Central memory CD8-positive, alpha-beta T cell (primary cell): ENCODE data around the gene ADAMTS16.

Experiments
- ATAC-seq: fragments of 150-1000 bp; cut with Tn5 transposase; replicated peaks from 2 replicates; pipeline ENCODE4 v1.10.0; 2022; ENCODE audit warnings: mild to moderate bottlenecking, moderate FRiP score, moderate number of reproducible peaks; ENCODE audit not compliant: poor library complexity, severe bottlenecking; ENCODE audit errors: extremely low read depth
- DNase-seq, 2 donors: peaks; one replicate each; pipeline ENCODE4 v3.0.0; 2021; ENCODE audit warnings: low spot score in 2 of 2
- H3K27ac Mint-ChIP-seq: one replicate; pipeline ENCODE4 v1.8.0; 2022; ENCODE audit warnings: low read depth, mild to moderate bottlenecking, moderate library complexity, mixed read lengths
- H3K27me3 Mint-ChIP-seq: one replicate; pipeline ENCODE4 v1.8.0; 2022; ENCODE audit warnings: mixed read lengths
- H3K36me3 Mint-ChIP-seq: one replicate; pipeline ENCODE4 v1.8.0; 2022; ENCODE audit warnings: mild to moderate bottlenecking, moderate library complexity, mixed read lengths; ENCODE audit not compliant: insufficient read depth
- H3K4me1 Mint-ChIP-seq: one replicate; pipeline ENCODE4 v1.8.0; 2022; ENCODE audit warnings: mixed read lengths
- H3K4me3 Mint-ChIP-seq: one replicate; pipeline ENCODE4 v1.8.0; 2022; ENCODE audit warnings: mild to moderate bottlenecking, moderate library complexity, mixed read lengths
- H3K9me3 Mint-ChIP-seq: one replicate; pipeline ENCODE4 v1.8.0; 2022; ENCODE audit warnings: mixed read lengths

ADAMTS16 gene, protein sequence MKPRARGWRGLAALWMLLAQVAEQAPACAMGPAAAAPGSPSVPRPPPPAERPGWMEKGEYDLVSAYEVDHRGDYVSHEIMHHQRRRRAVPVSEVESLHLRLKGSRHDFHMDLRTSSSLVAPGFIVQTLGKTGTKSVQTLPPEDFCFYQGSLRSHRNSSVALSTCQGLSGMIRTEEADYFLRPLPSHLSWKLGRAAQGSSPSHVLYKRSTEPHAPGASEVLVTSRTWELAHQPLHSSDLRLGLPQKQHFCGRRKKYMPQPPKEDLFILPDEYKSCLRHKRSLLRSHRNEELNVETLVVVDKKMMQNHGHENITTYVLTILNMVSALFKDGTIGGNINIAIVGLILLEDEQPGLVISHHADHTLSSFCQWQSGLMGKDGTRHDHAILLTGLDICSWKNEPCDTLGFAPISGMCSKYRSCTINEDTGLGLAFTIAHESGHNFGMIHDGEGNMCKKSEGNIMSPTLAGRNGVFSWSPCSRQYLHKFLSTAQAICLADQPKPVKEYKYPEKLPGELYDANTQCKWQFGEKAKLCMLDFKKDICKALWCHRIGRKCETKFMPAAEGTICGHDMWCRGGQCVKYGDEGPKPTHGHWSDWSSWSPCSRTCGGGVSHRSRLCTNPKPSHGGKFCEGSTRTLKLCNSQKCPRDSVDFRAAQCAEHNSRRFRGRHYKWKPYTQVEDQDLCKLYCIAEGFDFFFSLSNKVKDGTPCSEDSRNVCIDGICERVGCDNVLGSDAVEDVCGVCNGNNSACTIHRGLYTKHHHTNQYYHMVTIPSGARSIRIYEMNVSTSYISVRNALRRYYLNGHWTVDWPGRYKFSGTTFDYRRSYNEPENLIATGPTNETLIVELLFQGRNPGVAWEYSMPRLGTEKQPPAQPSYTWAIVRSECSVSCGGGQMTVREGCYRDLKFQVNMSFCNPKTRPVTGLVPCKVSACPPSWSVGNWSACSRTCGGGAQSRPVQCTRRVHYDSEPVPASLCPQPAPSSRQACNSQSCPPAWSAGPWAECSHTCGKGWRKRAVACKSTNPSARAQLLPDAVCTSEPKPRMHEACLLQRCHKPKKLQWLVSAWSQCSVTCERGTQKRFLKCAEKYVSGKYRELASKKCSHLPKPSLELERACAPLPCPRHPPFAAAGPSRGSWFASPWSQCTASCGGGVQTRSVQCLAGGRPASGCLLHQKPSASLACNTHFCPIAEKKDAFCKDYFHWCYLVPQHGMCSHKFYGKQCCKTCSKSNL

DNA sequence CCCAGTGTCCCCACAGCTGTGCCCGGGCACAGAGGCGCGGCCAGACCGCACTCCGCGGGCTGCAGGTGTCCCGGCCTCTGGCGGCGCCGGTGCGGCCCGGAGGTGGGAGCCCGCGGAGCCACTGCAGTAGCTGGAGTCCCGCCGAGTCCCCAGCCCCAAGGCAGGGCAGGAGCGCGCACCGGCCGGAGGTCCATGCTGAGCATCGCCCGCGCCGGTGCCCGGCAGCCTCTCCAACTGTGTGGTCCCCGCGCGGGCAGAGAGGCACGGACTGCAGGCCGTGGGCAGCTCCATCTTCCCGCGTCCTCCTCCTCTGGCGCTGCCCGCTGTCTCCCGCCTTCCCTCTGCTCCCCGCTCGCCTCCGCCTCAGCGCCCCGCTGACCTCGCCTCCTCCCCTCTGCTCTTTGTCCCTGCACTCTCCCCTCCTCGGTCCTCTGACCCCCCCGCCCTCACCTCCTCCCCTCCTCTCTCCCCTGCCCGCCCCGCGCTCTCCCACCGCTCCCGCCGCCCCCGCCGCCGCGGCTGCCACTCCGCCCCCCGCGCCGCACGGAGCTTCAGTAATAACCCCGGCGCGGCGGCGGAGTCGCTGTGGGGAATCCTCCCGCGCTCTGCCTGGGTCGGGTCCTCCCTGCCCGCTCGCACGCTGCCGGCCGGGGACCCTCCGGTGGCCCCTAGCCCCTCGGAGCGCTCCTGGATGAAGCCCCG lies at the start of gene ADAMTS16:
TSS of gene ADAMTS16 (plus strand) at position 554 of the 702 bp plus-strand sequence. CDS start at position 692, 138 bp downstream.
- Mint-ChIP-seq H3K36me3 (no peaks in the 10 kb centered on the region), H3K4me1 (no peaks in the 10 kb centered on the region), H3K27me3 (peaks cover 27% of the 10 kb centered on the region), H3K9me3 (no peaks in the 10 kb centered on the region), H3K27ac (no peak within 1 kb of the TSS), H3K4me3 (no peak within 1 kb of the TSS)
- ATAC-seq, result no peak
- DNase-seq, result no peak

DNA sequence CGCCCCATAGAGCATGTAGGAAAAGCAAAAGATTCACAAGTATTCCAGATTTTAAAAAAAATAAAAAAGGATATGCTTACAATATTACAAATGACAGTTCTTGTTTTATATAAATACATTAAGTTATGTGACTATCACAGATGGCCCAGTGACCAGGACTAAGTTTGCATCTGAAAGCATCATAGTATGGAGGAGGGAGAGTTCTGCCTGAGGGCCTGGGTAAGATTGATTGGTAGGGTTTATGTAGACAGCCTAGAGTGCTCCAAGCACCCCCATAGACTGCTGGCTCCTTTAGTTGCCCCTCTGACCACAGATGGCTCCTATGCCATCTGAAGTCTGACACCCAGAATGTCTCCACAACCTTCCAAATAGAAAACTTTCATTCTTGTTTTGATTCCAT lies 48.0 kb upstream of the ADAMTS16 start:
- H3K27me3 Mint-ChIP-seq, result no peaks in the 10 kb centered on the region
- no peak overlapping the region for H3K4me3 Mint-ChIP-seq
- H3K9me3 Mint-ChIP-seq, result peaks cover 5% of the 10 kb centered on the region
- H3K4me1 Mint-ChIP-seq, result no peaks in the 10 kb centered on the region
- no peaks in the 10 kb centered on the region for H3K36me3 Mint-ChIP-seq
- H3K27ac Mint-ChIP-seq, result no peak overlapping the region
- no peak for ATAC-seq
- DNase-seq, result no peak

DNA sequence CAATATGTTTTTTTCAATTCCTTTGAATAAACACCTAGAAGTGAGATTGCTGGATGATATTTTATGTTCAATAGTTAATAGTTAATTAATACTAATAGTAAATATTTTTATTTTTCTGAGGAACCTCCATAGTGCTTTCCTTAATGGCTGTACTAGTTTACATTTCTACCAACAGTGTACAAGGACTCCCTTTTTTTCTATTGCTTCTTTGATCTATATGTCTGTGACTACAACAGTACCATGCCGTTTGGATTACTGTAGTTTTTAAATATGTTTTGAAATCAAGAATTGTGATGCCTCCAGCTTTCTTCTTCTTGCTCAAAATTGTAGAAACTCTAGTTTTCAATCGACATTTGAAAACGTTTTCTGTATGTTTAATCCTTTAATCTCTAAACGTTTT lies 39.5 kb upstream of the ADAMTS16 start:
- no peak overlapping the region for H3K4me3 Mint-ChIP-seq
- ATAC-seq, result no peak

DNA sequence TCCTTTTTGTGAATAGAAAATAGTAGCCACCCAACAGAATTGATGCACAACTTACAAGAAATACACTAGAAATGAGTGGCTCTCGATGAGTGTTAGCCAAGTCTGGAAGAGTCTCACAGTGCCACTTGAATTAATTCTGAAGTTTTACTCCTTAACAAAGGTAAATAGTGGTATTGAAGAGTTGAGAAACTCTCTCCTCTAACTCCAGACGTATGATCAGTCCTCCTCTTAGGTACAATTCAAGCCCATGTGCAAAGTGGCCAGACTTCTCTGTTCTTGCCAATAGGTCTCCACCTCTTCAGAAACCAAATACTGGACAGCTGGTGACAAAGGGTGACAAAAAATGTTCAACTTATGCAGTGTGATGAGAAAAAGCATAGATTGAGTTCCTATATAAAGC lies 38.5 kb upstream of the ADAMTS16 start:
- H3K27ac Mint-ChIP-seq, result no peak overlapping the region
- H3K4me3 Mint-ChIP-seq, result no peak overlapping the region
- ATAC-seq (no peak), DNase-seq (no peak)
- no peaks in the 10 kb centered on the region for H3K36me3 Mint-ChIP-seq
- H3K4me1 Mint-ChIP-seq, result no peaks in the 10 kb centered on the region
- H3K9me3 Mint-ChIP-seq, result peaks cover 11% of the 10 kb centered on the region
- H3K27me3 Mint-ChIP-seq, result no peaks in the 10 kb centered on the region

More for the DNA sequence above, 39.5 kb upstream of the ADAMTS16 start:
- no peaks in the 10 kb centered on the region for H3K36me3 Mint-ChIP-seq
- no peak overlapping the region for H3K27ac Mint-ChIP-seq
- H3K4me1 Mint-ChIP-seq, result no peaks in the 10 kb centered on the region
- peaks cover 11% of the 10 kb centered on the region for H3K9me3 Mint-ChIP-seq
- no peak for DNase-seq
- H3K27me3 Mint-ChIP-seq, result no peaks in the 10 kb centered on the region

DNA sequence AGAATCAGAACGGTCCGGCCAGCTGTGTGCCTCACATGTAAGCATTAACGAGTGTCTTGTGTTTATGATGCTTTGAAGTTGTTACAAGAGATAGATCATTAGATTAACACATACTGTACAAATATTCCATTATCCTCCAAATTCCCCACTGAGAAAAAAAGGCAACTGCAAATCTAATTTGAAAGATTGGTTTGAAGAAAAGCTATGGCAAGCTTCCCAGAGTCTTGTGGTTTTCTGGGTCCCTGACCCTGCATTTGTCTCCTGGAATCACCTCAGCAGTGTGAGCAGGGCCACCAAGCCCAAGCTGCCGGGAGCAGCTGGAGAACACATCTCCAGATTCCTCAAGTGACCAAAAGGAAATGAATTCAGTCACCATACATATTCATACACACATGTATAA lies 36.9 kb upstream of the ADAMTS16 start:
- H3K27ac Mint-ChIP-seq, result no peak overlapping the region
- ATAC-seq, result no peak
- no peaks in the 10 kb centered on the region for H3K27me3 Mint-ChIP-seq
- H3K9me3 Mint-ChIP-seq, result peaks cover 13% of the 10 kb centered on the region
- no peak overlapping the region for H3K4me3 Mint-ChIP-seq
- no peak for DNase-seq
- H3K4me1 Mint-ChIP-seq, result no peaks in the 10 kb centered on the region
- H3K36me3 Mint-ChIP-seq, result no peaks in the 10 kb centered on the region

DNA sequence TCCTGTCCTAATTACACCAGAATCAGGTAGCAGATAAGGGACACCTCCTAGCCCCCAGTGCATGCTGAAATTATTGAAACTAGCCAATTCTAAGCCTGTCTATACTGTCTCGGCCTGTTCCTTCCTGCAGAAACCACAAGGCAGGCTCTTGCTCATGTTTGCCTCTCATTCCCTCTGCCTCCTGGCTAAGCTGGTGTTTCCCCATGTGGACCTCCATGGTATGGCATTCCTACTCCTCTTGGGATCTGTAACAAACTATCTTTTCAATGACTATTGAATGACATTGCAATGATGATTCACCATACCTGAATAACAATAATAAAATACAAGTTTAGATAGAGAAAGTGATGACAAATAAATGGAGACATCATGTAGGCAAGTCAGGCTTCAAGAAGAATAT lies 35.6 kb upstream of the ADAMTS16 start:
- Mint-ChIP-seq H3K36me3 (no peaks in the 10 kb centered on the region), H3K27ac (no peak overlapping the region), H3K9me3 (peaks cover 11% of the 10 kb centered on the region), H3K4me1 (no peaks in the 10 kb centered on the region), H3K27me3 (no peaks in the 10 kb centered on the region), H3K4me3 (no peak overlapping the region)
- ATAC-seq (no peak), DNase-seq (no peak)

DNA sequence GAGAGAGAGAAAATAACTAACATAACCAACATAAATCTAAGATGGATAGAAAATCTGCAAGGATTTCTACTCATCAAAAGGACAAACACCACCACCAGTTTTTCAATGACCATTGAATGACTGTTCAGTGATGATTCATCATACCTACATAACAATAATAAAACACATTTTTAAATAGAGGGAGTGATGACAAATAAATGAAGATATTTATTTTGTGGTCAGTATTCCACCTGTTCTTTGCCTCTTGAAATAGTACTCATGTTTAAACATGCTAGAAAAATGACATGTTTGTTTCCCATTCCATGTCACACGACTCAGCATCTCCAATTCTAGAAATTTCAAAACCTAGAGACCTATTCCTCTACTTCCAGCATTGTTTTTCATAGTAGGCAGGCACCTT lies 34.6 kb upstream of the ADAMTS16 start:
- H3K9me3 Mint-ChIP-seq, result peaks cover 11% of the 10 kb centered on the region
- no peaks in the 10 kb centered on the region for H3K27me3 Mint-ChIP-seq
- H3K4me3 Mint-ChIP-seq, result no peak overlapping the region
- no peak overlapping the region for H3K27ac Mint-ChIP-seq
- ATAC-seq (no peak), DNase-seq (no peak)
- H3K36me3 Mint-ChIP-seq, result no peaks in the 10 kb centered on the region
- H3K4me1 Mint-ChIP-seq, result no peaks in the 10 kb centered on the region

DNA sequence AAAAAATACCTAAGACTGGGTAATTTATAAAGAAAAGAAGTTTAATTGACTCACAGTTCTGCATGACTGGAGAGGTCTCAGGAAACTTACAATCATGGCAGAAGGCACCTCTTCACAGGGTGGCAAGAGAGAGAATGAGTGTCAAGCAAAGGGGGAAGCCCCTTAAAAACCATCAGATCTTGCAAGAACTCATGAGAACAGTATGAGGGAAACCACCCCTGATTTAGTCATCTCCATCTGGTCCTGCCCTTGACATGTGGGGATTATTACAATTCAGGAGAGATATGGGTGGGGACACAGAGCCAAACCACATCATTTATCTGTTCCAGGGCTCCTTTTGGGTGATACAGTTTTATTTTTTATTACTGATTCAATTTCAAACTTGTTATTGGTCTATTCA lies 23.2 kb upstream of the ADAMTS16 start:
- no peak overlapping the region for H3K27ac Mint-ChIP-seq
- no peak for ATAC-seq
- no peaks in the 10 kb centered on the region for H3K4me1 Mint-ChIP-seq
- H3K27me3 Mint-ChIP-seq, result peaks cover 7% of the 10 kb centered on the region
- H3K36me3 Mint-ChIP-seq, result no peaks in the 10 kb centered on the region
- no peak for DNase-seq
- H3K9me3 Mint-ChIP-seq, result peaks cover 5% of the 10 kb centered on the region
- no peak overlapping the region for H3K4me3 Mint-ChIP-seq

DNA sequence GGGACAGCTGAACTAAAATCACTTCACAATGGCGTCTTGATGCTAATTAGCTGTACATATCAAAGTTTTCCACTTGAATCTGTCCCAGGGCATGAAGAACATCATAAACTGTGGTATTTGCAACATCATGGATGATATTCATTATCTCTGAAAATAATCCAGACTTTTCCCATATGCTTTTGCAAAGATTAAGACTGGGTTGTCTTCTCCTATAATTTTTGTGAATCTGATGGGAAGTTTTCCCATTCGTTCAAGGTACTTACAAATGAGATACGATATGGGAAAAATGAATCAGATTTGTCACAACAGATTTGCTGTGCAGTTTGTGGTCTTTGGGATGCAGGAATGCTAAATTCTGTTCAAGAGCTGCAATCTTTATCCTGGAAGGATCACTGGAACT lies 17.4 kb upstream of the ADAMTS16 start:
- Mint-ChIP-seq H3K36me3 (no peaks in the 10 kb centered on the region), H3K4me1 (no peaks in the 10 kb centered on the region), H3K27ac (no peak overlapping the region), H3K9me3 (peaks cover 5% of the 10 kb centered on the region), H3K27me3 (peaks cover 7% of the 10 kb centered on the region), H3K4me3 (no peak overlapping the region)
- ATAC-seq, result no peak
- DNase-seq, result no peak

DNA sequence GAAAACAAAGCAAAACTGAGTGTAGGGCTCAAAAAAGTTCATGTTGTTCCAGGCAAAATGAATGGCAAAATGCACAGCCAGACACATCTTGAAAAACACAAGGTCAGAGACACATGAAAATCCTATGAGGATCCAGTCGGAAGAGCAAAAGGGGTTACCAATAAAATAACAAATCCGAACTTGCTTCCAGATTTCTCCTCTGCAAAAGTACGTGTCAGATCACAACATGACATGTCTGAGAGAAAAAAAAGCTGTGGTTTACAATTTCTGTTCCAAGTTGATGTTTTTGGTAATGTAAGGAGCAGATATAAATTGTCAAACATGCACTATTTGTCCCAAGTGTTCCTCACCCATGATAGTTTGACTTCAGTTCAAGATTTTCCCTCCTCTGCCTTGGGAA lies 15.9 kb upstream of the ADAMTS16 start:
- no peaks in the 10 kb centered on the region for H3K4me1 Mint-ChIP-seq
- no peaks in the 10 kb centered on the region for H3K36me3 Mint-ChIP-seq
- no peak overlapping the region for H3K4me3 Mint-ChIP-seq
- peaks cover 7% of the 10 kb centered on the region for H3K27me3 Mint-ChIP-seq
- ATAC-seq (no peak), DNase-seq (no peak)
- H3K9me3 Mint-ChIP-seq, result peaks cover 5% of the 10 kb centered on the region
- H3K27ac Mint-ChIP-seq, result no peak overlapping the region

DNA sequence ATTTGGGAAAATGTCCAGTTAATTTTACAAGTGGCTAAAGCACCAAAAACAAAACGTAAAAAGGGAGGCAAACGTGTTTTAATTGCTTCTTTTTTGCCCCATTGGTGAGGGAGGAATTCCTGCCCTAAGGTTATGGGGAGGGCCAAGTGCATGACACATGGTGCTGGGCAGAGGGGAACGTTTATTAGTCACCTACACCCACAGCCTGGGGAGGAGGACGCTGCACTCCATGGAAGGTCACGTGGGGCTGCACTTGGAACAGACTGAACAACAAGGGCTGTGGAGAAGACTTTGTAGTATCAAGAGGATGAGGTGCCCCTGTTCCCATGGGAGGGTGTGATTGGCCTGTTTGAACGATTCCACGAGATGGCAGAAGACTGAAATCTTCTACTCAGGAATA lies 13.7 kb upstream of the ADAMTS16 start:
- no peak for ATAC-seq
- no peak for DNase-seq
- Mint-ChIP-seq H3K4me3 (no peak overlapping the region), H3K27ac (no peak overlapping the region), H3K9me3 (no peaks in the 10 kb centered on the region), H3K36me3 (no peaks in the 10 kb centered on the region), H3K27me3 (no peaks in the 10 kb centered on the region), H3K4me1 (no peaks in the 10 kb centered on the region)

DNA sequence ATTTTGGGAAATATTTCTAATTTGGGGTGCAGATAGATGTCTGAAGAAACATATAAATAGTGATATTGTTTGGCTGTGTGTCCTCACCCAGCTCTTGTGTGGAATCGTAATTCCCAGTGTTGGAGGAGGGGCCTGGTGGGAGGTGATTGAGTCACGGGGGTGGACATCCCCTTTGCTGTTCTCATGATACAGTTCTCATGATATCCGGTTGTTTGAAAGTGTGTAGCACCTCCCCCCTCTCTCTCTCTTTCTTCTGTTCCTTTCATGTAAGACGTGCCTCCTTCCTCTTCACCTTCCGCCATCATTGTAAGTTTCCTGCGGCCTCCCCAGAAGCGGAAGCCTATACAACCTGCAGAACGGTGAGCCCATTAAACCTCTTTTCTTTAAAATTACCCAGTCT lies 11.4 kb upstream of the ADAMTS16 start:
- H3K36me3 Mint-ChIP-seq, result no peaks in the 10 kb centered on the region
- no peaks in the 10 kb centered on the region for H3K4me1 Mint-ChIP-seq
- no peaks in the 10 kb centered on the region for H3K9me3 Mint-ChIP-seq
- H3K4me3 Mint-ChIP-seq, result no peak overlapping the region
- H3K27me3 Mint-ChIP-seq, result no peaks in the 10 kb centered on the region
- ATAC-seq (no peak), DNase-seq (no peak)
- no peak overlapping the region for H3K27ac Mint-ChIP-seq
